ENCODE results near the gene SMS. TPM values are rescaled to one million over a fixed set of nuclear protein-coding genes. Genes with fewer than 3 reads are reported as not detected.

Gene SMS
- total RNA-seq, 2 donors from 2014 or later, result 13.5 to 20.5 TPM

DNA sequence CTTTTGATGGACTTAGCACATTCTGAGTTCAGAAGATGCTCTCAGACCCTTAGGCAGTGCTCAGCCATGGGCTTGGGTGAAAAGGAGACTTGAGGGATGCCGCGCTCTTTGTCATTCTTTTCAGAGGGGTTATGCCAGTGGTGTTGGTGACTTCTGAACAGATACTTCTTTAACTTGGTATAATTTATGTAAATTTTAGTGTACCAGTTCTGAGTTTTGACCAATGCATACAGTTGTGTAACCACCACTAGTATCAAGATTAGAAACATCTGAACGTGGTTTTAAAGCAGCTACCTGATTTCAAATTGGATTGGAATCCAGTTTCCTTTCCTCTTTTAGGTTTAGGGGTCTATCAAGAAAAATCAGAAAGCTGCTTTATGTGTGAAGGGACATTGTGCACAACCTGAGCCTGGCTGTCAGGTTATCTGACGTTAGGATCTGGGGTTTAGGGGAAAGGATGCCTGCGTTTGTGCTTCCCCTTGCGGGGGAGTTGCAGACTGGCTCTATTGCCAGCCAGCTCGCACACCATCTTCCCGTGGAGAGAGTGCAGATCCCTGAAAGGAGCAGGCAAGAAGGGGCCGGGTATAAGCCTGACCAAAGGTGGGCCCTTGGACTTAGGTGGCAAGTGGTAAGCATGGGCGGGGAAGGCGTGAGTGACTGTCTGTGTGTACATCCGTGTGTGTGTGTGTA lies 19.0 kb downstream of the SMS start:
- no peaks in the 10 kb centered on the region for H3K36me3 ChIP-seq (replicated peaks in 1 of 2; ENCODE audit: insufficient read depth in 1 of 2, low read depth in 2 of 2)
- no peak overlapping the region for H3K27ac ChIP-seq
- TF ChIP-seq CTCF (IDR thresholded peaks at IDR 0.05), result no peak
- no peak for TF ChIP-seq POLR2A (IDR thresholded peaks at IDR 0.05)
- 75 to 89% methylated on average over 7 of the region's 12 CpGs for WGBS, 2 donors
- no peaks in the 10 kb centered on the region for H3K27me3 ChIP-seq
- intact Hi-C loops (cut with DNase I), result no loop called here
- no peak overlapping the region for H3K4me3 ChIP-seq
- no peak for ATAC-seq
- no peaks in the 10 kb centered on the region for H3K4me1 ChIP-seq
- H3K9me3 ChIP-seq, result no peaks in the 10 kb centered on the region
- DNase-seq, result no peak

GRCh38 chrX:21960569-21961541 lies 20.3 kb downstream of the SMS start:
- intact Hi-C loops (cut with DNase I), result no loop called here
- no peaks in the 10 kb centered on the region for H3K9me3 ChIP-seq
- no peak for DNase-seq
- no peaks in the 10 kb centered on the region for H3K4me1 ChIP-seq
- ATAC-seq, result no peak
- H3K36me3 ChIP-seq (replicated peaks in 1 of 2; ENCODE audit: insufficient read depth in 1 of 2, low read depth in 2 of 2), result no peaks in the 10 kb centered on the region
- no peak overlapping the region for H3K4me3 ChIP-seq
- no peaks in the 10 kb centered on the region for H3K27me3 ChIP-seq
- 41 to 48% methylated on average over 7 of the region's 7 CpGs for WGBS, 2 donors
- TF ChIP-seq CTCF (IDR thresholded peaks at IDR 0.05) (no peak), POLR2A (IDR thresholded peaks at IDR 0.05) (no peak)
- no peak overlapping the region for H3K27ac ChIP-seq

DNA sequence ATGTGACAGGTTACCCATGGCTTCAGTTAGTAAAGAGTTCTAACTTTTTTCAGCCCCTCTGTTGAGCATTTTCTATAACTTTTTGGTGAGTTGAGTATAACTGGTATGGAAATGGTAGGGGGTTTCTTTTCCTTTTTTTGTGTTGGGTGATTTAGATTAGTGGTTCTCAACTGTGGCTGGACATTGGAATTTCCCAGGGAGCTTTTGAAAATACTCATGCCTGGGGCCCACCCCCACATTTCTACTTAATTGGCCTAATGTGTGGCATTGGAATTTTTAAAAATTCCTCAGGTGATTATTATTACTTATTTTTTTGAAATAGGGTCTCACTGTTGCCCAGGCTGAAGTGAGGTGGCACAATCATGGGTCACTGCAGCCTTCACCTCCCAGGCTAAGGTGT lies 21.9 kb downstream of the SMS start:
- Histone ChIP-seq H3K4me3 (no peak overlapping the region), H3K4me1 (no peaks in the 10 kb centered on the region), H3K27me3 (no peaks in the 10 kb centered on the region), H3K9me3 (no peaks in the 10 kb centered on the region), H3K36me3 (replicated peaks in 1 of 2; ENCODE audit: insufficient read depth in 1 of 2, low read depth in 2 of 2) (no peaks in the 10 kb centered on the region), H3K27ac (no peak overlapping the region)
- DNase-seq (no peak), ATAC-seq (no peak)
- no peak for TF ChIP-seq CTCF (IDR thresholded peaks at IDR 0.05)
- no peak for TF ChIP-seq POLR2A (IDR thresholded peaks at IDR 0.05)
- intact Hi-C loops (cut with DNase I), result no loop called here

GRCh38 chrX:21963269-21963668 lies 22.8 kb downstream of the SMS start:
- H3K27me3 ChIP-seq, result no peaks in the 10 kb centered on the region
- no peaks in the 10 kb centered on the region for H3K4me1 ChIP-seq
- no peak for TF ChIP-seq CTCF (IDR thresholded peaks at IDR 0.05)
- TF ChIP-seq POLR2A (IDR thresholded peaks at IDR 0.05), result no peak
- DNase-seq (no peak), ATAC-seq (no peak)
- 95 to 97% methylated on average over 5 to 7 of the region's 7 CpGs for WGBS, 2 donors
- no peaks in the 10 kb centered on the region for H3K36me3 ChIP-seq (replicated peaks in 1 of 2; ENCODE audit: insufficient read depth in 1 of 2, low read depth in 2 of 2)
- no peaks in the 10 kb centered on the region for H3K9me3 ChIP-seq
- no peak overlapping the region for H3K4me3 ChIP-seq
- intact Hi-C loops (cut with DNase I), result no loop called here
- no peak overlapping the region for H3K27ac ChIP-seq
